ENCODE measurements around the gene MDFIC2. TPM values are rescaled to one million over a fixed set of nuclear protein-coding genes. Genes with fewer than 3 reads are reported as not detected.
"Not testable (repeated sequence)": the region's sequence is repeated elsewhere in the genome, so short reads cannot be mapped to it uniquely, and the experiment has no call there.

Gene MDFIC2
- total RNA-seq, 2 experiments from 2014 or later: not detected

DNA sequence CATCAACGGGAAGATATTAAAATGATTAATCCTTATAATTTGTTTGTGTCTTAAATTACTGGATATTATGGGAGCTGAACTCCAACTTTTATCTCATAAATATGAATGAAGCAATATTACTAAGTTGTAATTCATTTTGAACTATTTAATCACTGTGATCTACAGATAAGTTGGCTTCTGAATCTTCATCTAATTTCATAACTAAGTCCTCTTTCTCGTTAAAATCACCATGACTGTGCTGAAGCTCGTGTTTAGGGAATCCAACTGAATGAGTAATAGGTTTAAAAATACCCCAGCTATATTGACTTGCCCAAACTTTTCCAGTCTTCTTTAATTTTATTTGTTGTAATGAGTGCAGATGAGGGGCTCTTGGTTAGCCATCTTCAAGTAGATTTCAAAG, 14.1 kb downstream of the MDFIC2 start:
- H3K4me3 ChIP-seq (ENCODE audit: low read depth, low read length, poor library complexity, severe bottlenecking): no peak overlapping the region
- no TSS peak for BruUV-seq (replicated peaks)

DNA sequence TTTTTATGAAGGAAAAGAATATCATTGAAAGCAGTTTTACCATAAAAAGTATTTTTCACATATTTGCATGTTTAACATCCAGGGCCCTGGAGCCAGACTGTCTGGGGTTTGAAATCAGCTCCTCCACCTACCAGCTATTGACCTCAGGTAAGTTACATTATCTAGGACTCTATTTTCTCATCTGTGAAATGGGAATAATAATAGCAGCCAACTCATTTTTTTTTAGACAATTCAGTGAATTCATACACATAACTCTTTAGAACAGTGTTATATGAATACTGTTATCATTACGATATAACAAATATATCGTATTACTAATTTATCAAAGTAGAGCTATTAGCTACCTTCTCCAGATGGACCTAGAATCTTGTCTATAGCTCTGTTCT, 21.3 kb downstream of the MDFIC2 start:
- Histone ChIP-seq H3K36me3 (ENCODE audit: insufficient read depth, low read length) (no peaks in the 10 kb centered on the region), H2AFZ (ENCODE audit: low read length) (no peak overlapping the region), H3K27ac (ENCODE audit: low read depth, low read length, poor library complexity, severe bottlenecking) (no peak overlapping the region), H3K4me3 (ENCODE audit: low read depth, low read length, poor library complexity, severe bottlenecking) (no peak overlapping the region), H3K9me3 (ENCODE audit: low read length) (no peaks in the 10 kb centered on the region), H3K4me1 (ENCODE audit: insufficient read depth, low read length, poor library complexity, severe bottlenecking) (no peaks in the 10 kb centered on the region), H3K9me2 (ENCODE audit: insufficient read depth, low read length) (no peaks in the 10 kb centered on the region), H4K20me1 (ENCODE audit: insufficient read depth, low read length) (no peaks in the 10 kb centered on the region), H3K4me2 (ENCODE audit: low read length) (no peak overlapping the region), H3K79me2 (ENCODE audit: insufficient read depth, low read depth, low read length) (no peaks in the 10 kb centered on the region)
- ChIA-PET CTCF (ENCODE audit: unreplicated experiment) (no interaction called here), POLR2A (interaction anchor here (0.8 kb wide), 1 partner anchor 32 kb away, joined by 3 read pairs; no protein-coding TSS in a partner anchor)
- no peak for DNase-seq (ENCODE audit: low spot score)
- intact Hi-C loops (cut with micrococcal nuclease; ENCODE audit: unreplicated experiment): no loop called here
- BruUV-seq (replicated peaks): no TSS peak
- no peak for TF ChIP-seq EZH2phosphoT487 (IDR thresholded peaks at IDR 0.05; ENCODE audit: borderline replicate concordance, low read depth, low read length)
- TF ChIP-seq, protein P1, sequence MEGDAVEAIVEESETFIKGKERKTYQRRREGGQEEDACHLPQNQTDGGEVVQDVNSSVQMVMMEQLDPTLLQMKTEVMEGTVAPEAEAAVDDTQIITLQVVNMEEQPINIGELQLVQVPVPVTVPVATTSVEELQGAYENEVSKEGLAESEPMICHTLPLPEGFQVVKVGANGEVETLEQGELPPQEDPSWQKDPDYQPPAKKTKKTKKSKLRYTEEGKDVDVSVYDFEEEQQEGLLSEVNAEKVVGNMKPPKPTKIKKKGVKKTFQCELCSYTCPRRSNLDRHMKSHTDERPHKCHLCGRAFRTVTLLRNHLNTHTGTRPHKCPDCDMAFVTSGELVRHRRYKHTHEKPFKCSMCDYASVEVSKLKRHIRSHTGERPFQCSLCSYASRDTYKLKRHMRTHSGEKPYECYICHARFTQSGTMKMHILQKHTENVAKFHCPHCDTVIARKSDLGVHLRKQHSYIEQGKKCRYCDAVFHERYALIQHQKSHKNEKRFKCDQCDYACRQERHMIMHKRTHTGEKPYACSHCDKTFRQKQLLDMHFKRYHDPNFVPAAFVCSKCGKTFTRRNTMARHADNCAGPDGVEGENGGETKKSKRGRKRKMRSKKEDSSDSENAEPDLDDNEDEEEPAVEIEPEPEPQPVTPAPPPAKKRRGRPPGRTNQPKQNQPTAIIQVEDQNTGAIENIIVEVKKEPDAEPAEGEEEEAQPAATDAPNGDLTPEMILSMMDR (conservative IDR thresholded peaks at IDR 0.05; ENCODE audit: low read length): no peak

More for the DNA sequence above, 14.1 kb downstream of the MDFIC2 start:
- DNase-seq (ENCODE audit: low spot score): no peak
- H3K4me2 ChIP-seq (ENCODE audit: low read length): no peak overlapping the region
- H3K27ac ChIP-seq (ENCODE audit: low read depth, low read length, poor library complexity, severe bottlenecking): no peak overlapping the region
- H3K4me1 ChIP-seq (ENCODE audit: insufficient read depth, low read length, poor library complexity, severe bottlenecking): no peaks in the 10 kb centered on the region
- H3K36me3 ChIP-seq (ENCODE audit: insufficient read depth, low read length): no peaks in the 10 kb centered on the region
- TF ChIP-seq, protein P1 (conservative IDR thresholded peaks at IDR 0.05; ENCODE audit: low read length): no peak
- no peak for TF ChIP-seq EZH2phosphoT487 (IDR thresholded peaks at IDR 0.05; ENCODE audit: borderline replicate concordance, low read depth, low read length)
- ChIA-PET POLR2A (interaction anchor here (0.8 kb wide), 1 partner anchor 1340 kb away, joined by 3 read pairs; no protein-coding TSS in a partner anchor), CTCF (ENCODE audit: unreplicated experiment) (no interaction called here)
- no peaks in the 10 kb centered on the region for H4K20me1 ChIP-seq (ENCODE audit: insufficient read depth, low read length)
- no peak overlapping the region for H2AFZ ChIP-seq (ENCODE audit: low read length)
- H3K9me3 ChIP-seq (ENCODE audit: low read length): no peaks in the 10 kb centered on the region
- H3K9me2 ChIP-seq (ENCODE audit: insufficient read depth, low read length): no peaks in the 10 kb centered on the region
- no peaks in the 10 kb centered on the region for H3K79me2 ChIP-seq (ENCODE audit: insufficient read depth, low read depth, low read length)
- intact Hi-C loops (cut with micrococcal nuclease; ENCODE audit: unreplicated experiment): no loop called here

- H3K9me3 ChIP-seq (ENCODE audit: low read length); H3K36me3 ChIP-seq (ENCODE audit: insufficient read depth, low read length); H2AFZ ChIP-seq (ENCODE audit: low read length); H3K4me3 ChIP-seq (ENCODE audit: low read depth, low read length, poor library complexity, severe bottlenecking); BruUV-seq (replicated peaks); H4K20me1 ChIP-seq (ENCODE audit: insufficient read depth, low read length); H3K4me2 ChIP-seq (ENCODE audit: low read length); H3K79me2 ChIP-seq (ENCODE audit: insufficient read depth, low read depth, low read length); DNase-seq (ENCODE audit: low spot score); H3K27ac ChIP-seq (ENCODE audit: low read depth, low read length, poor library complexity, severe bottlenecking); CTCF ChIA-PET (ENCODE audit: unreplicated experiment); H3K4me1 ChIP-seq (ENCODE audit: insufficient read depth, low read length, poor library complexity, severe bottlenecking); H3K9me2 ChIP-seq (ENCODE audit: insufficient read depth, low read length); intact Hi-C loops (cut with micrococcal nuclease; ENCODE audit: unreplicated experiment): not testable (repeated sequence)
- POLR2A ChIA-PET: interaction anchor here (0.8 kb wide), 1 partner anchor 32 kb away, joined by 3 read pairs; no protein-coding TSS in a partner anchor
Measured at GRCh38 chr3:70290431-70291096, 21.9 kb downstream of the MDFIC2 start.

Data from OCI-LY7 (cell line).